Measurements from ENCODE around the gene PHLDA2.
A peak's percentile ranks its signal among the peaks of the same experiment; 100 is the strongest.

PHLDA2 gene

DNA sequence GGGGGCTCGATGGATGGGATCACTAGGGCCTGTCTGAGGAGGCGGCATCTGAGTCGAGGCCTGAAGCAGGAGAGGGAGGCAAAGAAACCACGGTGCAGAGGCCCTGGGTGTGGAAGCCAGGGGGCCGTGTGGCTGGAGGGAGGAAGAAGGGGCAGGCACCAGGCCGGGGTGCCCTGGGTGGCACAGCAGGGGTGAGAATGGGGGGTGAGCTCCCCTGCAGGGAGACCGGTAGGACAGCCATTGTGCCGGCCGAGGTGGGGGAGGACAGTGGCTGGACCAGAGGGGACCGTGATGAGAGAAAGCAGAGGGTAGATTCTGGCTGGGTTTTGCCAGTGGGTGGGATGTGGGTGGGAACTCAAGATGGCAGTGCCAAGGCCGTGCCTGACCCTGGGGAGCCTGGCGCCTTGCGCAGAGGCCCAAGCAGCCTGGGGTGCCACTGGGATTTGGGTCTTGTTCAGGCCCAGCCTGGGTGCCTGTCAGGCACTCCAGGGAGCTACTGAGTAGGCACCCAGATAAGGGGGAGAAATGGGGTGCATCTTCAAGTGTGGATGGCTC is 18.7 kb downstream of the PHLDA2 start (continued):
- TF ChIP-seq ZNF18 (tag by site-specific recombination; IDR thresholded peaks at IDR 0.05) (no peak), ZBTB6 (tag by site-specific recombination; IDR thresholded peaks at IDR 0.05) (no peak), KLF16 (tag by site-specific recombination; IDR thresholded peaks at IDR 0.05) (no peak), ZNF350 (tag by site-specific recombination; IDR thresholded peaks at IDR 0.05) (no peak), ZNF692 (tag by site-specific recombination; IDR thresholded peaks at IDR 0.05) (no peak), ZNF221 (tag by site-specific recombination; IDR thresholded peaks at IDR 0.05; ENCODE audit: borderline replicate concordance) (no peak), ZNF112 (tag by site-specific recombination; IDR thresholded peaks at IDR 0.05) (no peak), KLF10 (tag by site-specific recombination; IDR thresholded peaks at IDR 0.05) (no peak), ZNF292 (tag by site-specific recombination; IDR thresholded peaks at IDR 0.05; ENCODE audit: borderline replicate concordance, low read depth) (no peak), GFI1B (tag by site-specific recombination; IDR thresholded peaks at IDR 0.05) (no peak), ZNF610 (tag by site-specific recombination; IDR thresholded peaks at IDR 0.05; ENCODE audit: borderline replicate concordance) (no peak), GLIS1 (tag by site-specific recombination; IDR thresholded peaks at IDR 0.05) (peak; percentile 66), HIC1 (tag by site-specific recombination; IDR thresholded peaks at IDR 0.05) (0 out of 2 replicates have a peak, but pooled peaks have one; percentile 44)

DNA sequence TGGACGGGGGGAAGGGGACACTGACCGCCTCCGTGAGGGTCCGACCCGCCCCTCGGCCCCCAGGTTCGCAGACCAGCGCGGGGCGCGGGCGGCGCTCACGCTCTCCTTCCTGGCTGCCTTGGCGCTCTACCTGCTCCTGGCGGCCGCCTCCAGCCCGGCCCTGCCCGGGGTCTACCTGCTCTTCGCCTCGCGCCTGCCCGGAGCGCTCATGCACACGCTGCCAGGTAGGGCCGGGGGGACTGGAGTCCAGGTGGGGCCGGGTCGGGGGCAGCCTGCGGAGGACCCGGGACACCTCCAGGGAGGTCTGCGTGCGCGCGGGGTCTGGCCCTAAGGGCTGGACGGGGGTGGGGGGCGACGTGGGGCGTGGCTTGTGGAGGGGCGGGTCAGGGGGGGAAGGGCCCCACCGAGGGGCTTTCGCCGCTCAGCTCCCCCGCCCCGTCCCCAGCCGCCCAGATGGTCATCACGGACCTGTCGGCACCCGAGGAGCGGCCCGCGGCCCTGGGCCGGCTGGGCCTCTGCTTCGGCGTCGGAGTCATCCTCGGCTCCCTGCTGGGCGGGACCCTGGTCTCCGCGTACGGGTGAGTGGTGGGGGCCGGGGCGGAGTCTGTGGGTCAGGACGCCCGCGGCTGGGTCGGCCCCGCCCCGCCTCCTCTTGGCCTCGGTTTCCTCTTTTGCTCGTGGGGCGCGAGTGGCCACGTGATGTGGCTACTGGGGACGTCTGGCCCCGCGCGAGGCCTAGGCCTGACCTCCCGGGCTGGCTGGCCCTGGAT is 19.9 kb downstream of the PHLDA2 start:
- TF ChIP-seq ZNF174 (tag by site-specific recombination; IDR thresholded peaks at IDR 0.05) (no peak), ZFP69B (tag by site-specific recombination; IDR thresholded peaks at IDR 0.05) (no peak), ZFHX2 (tag by site-specific recombination; conservative IDR thresholded peaks at IDR 0.05) (no peak), ZNF426 (tag by site-specific recombination; IDR thresholded peaks at IDR 0.05) (no peak), ZNF433 (tag by site-specific recombination; IDR thresholded peaks at IDR 0.05; ENCODE audit: low read depth) (no peak), BCL11A (tag by site-specific recombination; IDR thresholded peaks at IDR 0.05; ENCODE audit: low read depth) (no peak), ZNF785 (tag by site-specific recombination; IDR thresholded peaks at IDR 0.05) (no peak), HOXC10 (CRISPR knock-in tag; IDR thresholded peaks at IDR 0.05) (no peak), ZNF302 (tag by site-specific recombination; IDR thresholded peaks at IDR 0.05; ENCODE audit: low read depth) (no peak), ZNF214 (tag by site-specific recombination; IDR thresholded peaks at IDR 0.05; ENCODE audit: borderline replicate concordance) (no peak), ZNF221 (tag by site-specific recombination; IDR thresholded peaks at IDR 0.05; ENCODE audit: borderline replicate concordance) (no peak)
- TF ChIP-seq, protein P1, sequence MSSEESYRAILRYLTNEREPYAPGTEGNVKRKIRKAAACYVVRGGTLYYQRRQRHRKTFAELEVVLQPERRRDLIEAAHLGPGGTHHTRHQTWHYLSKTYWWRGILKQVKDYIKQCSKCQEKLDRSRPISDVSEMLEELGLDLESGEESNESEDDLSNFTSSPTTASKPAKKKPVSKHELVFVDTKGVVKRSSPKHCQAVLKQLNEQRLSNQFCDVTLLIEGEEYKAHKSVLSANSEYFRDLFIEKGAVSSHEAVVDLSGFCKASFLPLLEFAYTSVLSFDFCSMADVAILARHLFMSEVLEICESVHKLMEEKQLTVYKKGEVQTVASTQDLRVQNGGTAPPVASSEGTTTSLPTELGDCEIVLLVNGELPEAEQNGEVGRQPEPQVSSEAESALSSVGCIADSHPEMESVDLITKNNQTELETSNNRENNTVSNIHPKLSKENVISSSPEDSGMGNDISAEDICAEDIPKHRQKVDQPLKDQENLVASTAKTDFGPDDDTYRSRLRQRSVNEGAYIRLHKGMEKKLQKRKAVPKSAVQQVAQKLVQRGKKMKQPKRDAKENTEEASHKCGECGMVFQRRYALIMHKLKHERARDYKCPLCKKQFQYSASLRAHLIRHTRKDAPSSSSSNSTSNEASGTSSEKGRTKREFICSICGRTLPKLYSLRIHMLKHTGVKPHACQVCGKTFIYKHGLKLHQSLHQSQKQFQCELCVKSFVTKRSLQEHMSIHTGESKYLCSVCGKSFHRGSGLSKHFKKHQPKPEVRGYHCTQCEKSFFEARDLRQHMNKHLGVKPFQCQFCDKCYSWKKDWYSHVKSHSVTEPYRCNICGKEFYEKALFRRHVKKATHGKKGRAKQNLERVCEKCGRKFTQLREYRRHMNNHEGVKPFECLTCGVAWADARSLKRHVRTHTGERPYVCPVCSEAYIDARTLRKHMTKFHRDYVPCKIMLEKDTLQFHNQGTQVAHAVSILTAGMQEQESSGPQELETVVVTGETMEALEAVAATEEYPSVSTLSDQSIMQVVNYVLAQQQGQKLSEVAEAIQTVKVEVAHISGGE (tag by site-specific recombination; conservative IDR thresholded peaks at IDR 0.05; ENCODE audit: low read depth) = no peak
- no peaks in the 10 kb centered on the region for H3K36me3 ChIP-seq (ENCODE audit: control insufficient read depth in 2 of 2, insufficient read depth in 1 of 2, low read length in 2 of 2)
- no peaks in the 10 kb centered on the region for H3K4me1 ChIP-seq (ENCODE audit: control insufficient read depth, insufficient read depth, low read length)
- no peak overlapping the region for H3K27ac ChIP-seq (ENCODE audit: extremely low read depth, low read depth, low read length)
- ChIA-PET CTCF (no interaction called here), POLR2A (no interaction called here)
- H3K9me3 ChIP-seq (ENCODE audit: control insufficient read depth, insufficient read depth, low read depth, low read length) = no peaks in the 10 kb centered on the region
- H3K4me3 ChIP-seq (ENCODE audit: low read depth, low read length) = no peak overlapping the region
